Measurements from ENCODE around the gene SHISA6.

SHISA6 gene

DNA sequence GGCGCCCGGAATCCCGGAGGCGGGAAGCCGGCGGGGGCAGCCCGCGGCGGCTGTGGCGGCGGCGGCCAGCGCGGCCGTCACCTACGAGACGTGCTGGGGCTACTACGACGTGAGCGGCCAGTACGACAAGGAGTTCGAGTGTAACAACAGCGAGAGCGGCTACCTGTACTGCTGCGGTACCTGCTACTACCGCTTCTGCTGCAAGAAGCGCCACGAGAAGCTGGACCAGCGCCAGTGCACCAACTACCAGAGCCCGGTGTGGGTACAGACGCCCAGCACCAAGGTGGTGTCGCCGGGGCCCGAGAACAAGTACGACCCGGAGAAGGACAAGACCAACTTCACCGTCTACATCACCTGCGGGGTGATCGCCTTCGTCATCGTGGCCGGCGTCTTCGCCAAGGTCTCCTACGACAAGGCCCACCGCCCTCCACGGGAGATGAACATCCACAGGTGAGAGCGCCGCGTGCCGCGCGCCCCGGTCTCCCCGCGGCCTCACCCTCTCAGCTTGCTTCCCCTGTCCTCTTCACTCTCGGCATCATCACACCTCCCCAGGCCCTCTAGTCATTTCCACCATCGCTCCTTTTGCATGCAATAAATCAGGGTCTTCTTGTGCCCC is 706 bp downstream of the SHISA6 start:
- Histone ChIP-seq H4K91ac (ENCODE audit: low read length) (no peak overlapping the region), H4K8ac (ENCODE audit: low read length) (no peak overlapping the region), H2BK120ac (ENCODE audit: low read depth, low read length) (no peak overlapping the region), H2BK15ac (ENCODE audit: low read depth, poor library complexity, severe bottlenecking) (no peak overlapping the region), H3K4me2 (ENCODE audit: low read length, poor library complexity, severe bottlenecking) (no peak overlapping the region), H3K9ac (ENCODE audit: low read length) (no peak overlapping the region), H3K14ac (ENCODE audit: low read length in 2 of 2) (no peak overlapping the region), H3K79me1 (replicated peaks; ENCODE audit: low read length, poor library complexity, severe bottlenecking) (no peaks in the 10 kb centered on the region), H3K4me3 (ENCODE audit: insufficient read depth in 1 of 2, low read depth in 1 of 2, low read length in 2 of 2) (no peak overlapping the region), H3K23ac (ENCODE audit: low read length in 2 of 2) (no peak overlapping the region), H3K27me3 (ENCODE audit: control insufficient read depth in 1 of 2, insufficient read depth in 1 of 2, low read length in 2 of 2) (peaks cover 34 to 64% of the 10 kb centered on the region in 2 experiments), H3K4me1 (ENCODE audit: control insufficient read depth, insufficient read depth, low read depth, low read length) (peaks cover 16% of the 10 kb centered on the region), H3K9me3 (ENCODE audit: control insufficient read depth, low read length) (no peaks in the 10 kb centered on the region), H2AK5ac (ENCODE audit: low read length, severe bottlenecking) (no peak overlapping the region), H2BK12ac (ENCODE audit: low read length in 2 of 2) (no peak overlapping the region), H3K27ac (ENCODE audit: low read length, poor library complexity, severe bottlenecking) (no peak overlapping the region), H2AFZ (ENCODE audit: low read depth, low read length) (no peak overlapping the region), H3K36me3 (ENCODE audit: control insufficient read depth in 1 of 2, insufficient read depth in 2 of 2, low read depth in 1 of 2, low read length in 2 of 2) (peaks cover 0 to 3% of the 10 kb centered on the region in 2 experiments), H3K18ac (ENCODE audit: low read depth in 1 of 2, low read length in 2 of 2) (no peak overlapping the region), H3K4ac (ENCODE audit: low read depth in 1 of 2, low read length in 2 of 2) (no peak overlapping the region), H2BK5ac (ENCODE audit: low read depth, low read length, poor library complexity, severe bottlenecking) (no peak overlapping the region)
- WGBS: 26% methylated on average over 50 of the region's 58 CpGs
- no peak for DNase-seq

DNA sequence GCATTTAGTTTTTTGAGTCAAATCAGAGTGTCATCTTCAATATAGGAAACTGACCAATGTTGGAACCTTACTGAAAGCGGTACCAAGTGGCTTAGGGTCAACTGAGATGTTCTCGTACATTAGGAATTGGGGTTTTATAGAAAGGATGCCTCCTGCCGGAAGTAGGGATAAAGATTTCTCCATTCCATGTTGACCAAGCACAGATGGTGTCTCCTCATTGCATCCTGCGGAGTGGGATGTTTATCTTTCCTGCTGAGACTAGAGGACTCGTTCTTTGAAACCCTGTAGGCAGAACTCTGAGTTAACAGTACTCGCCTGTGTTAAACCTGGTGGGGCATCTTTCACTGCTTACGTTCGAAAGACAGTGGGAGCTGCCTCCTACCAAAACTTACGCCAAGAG is 1.4 kb downstream of the SHISA6 start:
- H3K27me3 ChIP-seq (ENCODE audit: control insufficient read depth in 1 of 2, insufficient read depth in 1 of 2, low read length in 2 of 2): peaks cover 34 to 66% of the 10 kb centered on the region in 2 experiments
- H2BK120ac ChIP-seq (ENCODE audit: low read depth, low read length): no peak overlapping the region
- no peak overlapping the region for H2AFZ ChIP-seq (ENCODE audit: low read depth, low read length)
- H3K4me3 ChIP-seq (ENCODE audit: insufficient read depth in 1 of 2, low read depth in 1 of 2, low read length in 2 of 2): no peak overlapping the region
- no peaks in the 10 kb centered on the region for H3K9me3 ChIP-seq (ENCODE audit: control insufficient read depth, low read length)
- peaks cover 16% of the 10 kb centered on the region for H3K4me1 ChIP-seq (ENCODE audit: control insufficient read depth, insufficient read depth, low read depth, low read length)
- peaks cover 0 to 3% of the 10 kb centered on the region in 2 experiments for H3K36me3 ChIP-seq (ENCODE audit: control insufficient read depth in 1 of 2, insufficient read depth in 2 of 2, low read depth in 1 of 2, low read length in 2 of 2)
- no peak overlapping the region for H3K18ac ChIP-seq (ENCODE audit: low read depth in 1 of 2, low read length in 2 of 2)
- DNase-seq: no peak
- H3K23ac ChIP-seq (ENCODE audit: low read length in 2 of 2): no peak overlapping the region
- H2BK12ac ChIP-seq (ENCODE audit: low read length in 2 of 2): no peak overlapping the region
- H3K4me2 ChIP-seq (ENCODE audit: low read length, poor library complexity, severe bottlenecking): no peak overlapping the region
- H2BK15ac ChIP-seq (ENCODE audit: low read depth, poor library complexity, severe bottlenecking): no peak overlapping the region
- no peak overlapping the region for H2AK5ac ChIP-seq (ENCODE audit: low read length, severe bottlenecking)
- no peak overlapping the region for H3K14ac ChIP-seq (ENCODE audit: low read length in 2 of 2)
- H2BK5ac ChIP-seq (ENCODE audit: low read depth, low read length, poor library complexity, severe bottlenecking): no peak overlapping the region
- H3K9ac ChIP-seq (ENCODE audit: low read length): no peak overlapping the region
- H3K4ac ChIP-seq (ENCODE audit: low read depth in 1 of 2, low read length in 2 of 2): no peak overlapping the region
- no peak overlapping the region for H4K8ac ChIP-seq (ENCODE audit: low read length)
- H3K27ac ChIP-seq (ENCODE audit: low read length, poor library complexity, severe bottlenecking): no peak overlapping the region
- WGBS: 61% methylated on average over 9 of the region's 9 CpGs
- H3K79me1 ChIP-seq (replicated peaks; ENCODE audit: low read length, poor library complexity, severe bottlenecking): no peaks in the 10 kb centered on the region
- H4K91ac ChIP-seq (ENCODE audit: low read length): no peak overlapping the region

DNA sequence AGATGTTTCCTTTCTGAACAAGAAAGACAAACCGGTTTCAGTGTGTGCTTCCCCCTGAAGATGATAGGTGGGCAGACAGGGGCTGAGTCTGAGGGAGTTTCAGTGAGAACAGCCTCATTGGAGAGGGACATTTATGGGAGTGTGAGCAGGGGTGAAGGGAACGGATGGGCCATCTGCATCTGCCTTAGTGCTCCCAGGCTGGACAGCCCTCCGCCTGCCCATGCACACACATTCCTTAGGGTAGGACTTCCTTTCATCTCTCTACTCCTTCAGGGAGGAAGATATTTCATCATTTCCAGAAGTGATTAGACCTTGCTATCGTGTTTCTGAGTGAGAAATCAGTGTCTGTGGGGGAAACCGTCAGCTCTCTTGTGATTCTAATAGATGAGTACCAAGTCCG is 3.8 kb downstream of the SHISA6 start:
- H3K9me3 ChIP-seq (ENCODE audit: control insufficient read depth, low read length): no peaks in the 10 kb centered on the region
- H2AK5ac ChIP-seq (ENCODE audit: low read length, severe bottlenecking): no peak overlapping the region
- no peak overlapping the region for H4K8ac ChIP-seq (ENCODE audit: low read length)
- no peak overlapping the region for H3K23ac ChIP-seq (ENCODE audit: low read length in 2 of 2)
- 60% methylated on average over 4 of the region's 6 CpGs for WGBS
- no peak overlapping the region for H4K91ac ChIP-seq (ENCODE audit: low read length)
- H3K9ac ChIP-seq (ENCODE audit: low read length): no peak overlapping the region
- H2BK12ac ChIP-seq (ENCODE audit: low read length in 2 of 2): no peak overlapping the region
- H2BK5ac ChIP-seq (ENCODE audit: low read depth, low read length, poor library complexity, severe bottlenecking): no peak overlapping the region
- peaks cover 0 to 3% of the 10 kb centered on the region in 2 experiments for H3K36me3 ChIP-seq (ENCODE audit: control insufficient read depth in 1 of 2, insufficient read depth in 2 of 2, low read depth in 1 of 2, low read length in 2 of 2)
- H2BK15ac ChIP-seq (ENCODE audit: low read depth, poor library complexity, severe bottlenecking): no peak overlapping the region
- no peak for DNase-seq
- H3K27ac ChIP-seq (ENCODE audit: low read length, poor library complexity, severe bottlenecking): no peak overlapping the region
- H3K4ac ChIP-seq (ENCODE audit: low read depth in 1 of 2, low read length in 2 of 2): no peak overlapping the region
- no peak overlapping the region for H3K18ac ChIP-seq (ENCODE audit: low read depth in 1 of 2, low read length in 2 of 2)
- no peak overlapping the region for H2BK120ac ChIP-seq (ENCODE audit: low read depth, low read length)
- H3K4me3 ChIP-seq (ENCODE audit: insufficient read depth in 1 of 2, low read depth in 1 of 2, low read length in 2 of 2): no peak overlapping the region
- H3K14ac ChIP-seq (ENCODE audit: low read length in 2 of 2): no peak overlapping the region
- H2AFZ ChIP-seq (ENCODE audit: low read depth, low read length): no peak overlapping the region
- H3K4me1 ChIP-seq (ENCODE audit: control insufficient read depth, insufficient read depth, low read depth, low read length): peaks cover 16% of the 10 kb centered on the region
- H3K4me2 ChIP-seq (ENCODE audit: low read length, poor library complexity, severe bottlenecking): no peak overlapping the region
- H3K79me1 ChIP-seq (replicated peaks; ENCODE audit: low read length, poor library complexity, severe bottlenecking): no peaks in the 10 kb centered on the region
- peaks cover 26 to 43% of the 10 kb centered on the region in 2 experiments for H3K27me3 ChIP-seq (ENCODE audit: control insufficient read depth in 1 of 2, insufficient read depth in 1 of 2, low read length in 2 of 2)

- H3K18ac ChIP-seq (ENCODE audit: low read depth in 1 of 2, low read length in 2 of 2): no peak overlapping the region
- H3K23ac ChIP-seq (ENCODE audit: low read length in 2 of 2): no peak overlapping the region
- H3K14ac ChIP-seq (ENCODE audit: low read length in 2 of 2): no peak overlapping the region
- no peak overlapping the region for H4K8ac ChIP-seq (ENCODE audit: low read length)
- H2BK5ac ChIP-seq (ENCODE audit: low read depth, low read length, poor library complexity, severe bottlenecking): no peak overlapping the region
- no peak overlapping the region for H3K27ac ChIP-seq (ENCODE audit: low read length, poor library complexity, severe bottlenecking)
- H2BK12ac ChIP-seq (ENCODE audit: low read length in 2 of 2): no peak overlapping the region
- H3K4me2 ChIP-seq (ENCODE audit: low read length, poor library complexity, severe bottlenecking): no peak overlapping the region
- no peak overlapping the region for H2AK5ac ChIP-seq (ENCODE audit: low read length, severe bottlenecking)
- WGBS: 57% methylated on average over 6 of the region's 7 CpGs
- no peaks in the 10 kb centered on the region for H3K9me3 ChIP-seq (ENCODE audit: control insufficient read depth, low read length)
- no peak overlapping the region for H2AFZ ChIP-seq (ENCODE audit: low read depth, low read length)
- H4K91ac ChIP-seq (ENCODE audit: low read length): no peak overlapping the region
- no peak overlapping the region for H3K4me3 ChIP-seq (ENCODE audit: insufficient read depth in 1 of 2, low read depth in 1 of 2, low read length in 2 of 2)
- no peak overlapping the region for H3K9ac ChIP-seq (ENCODE audit: low read length)
- H3K36me3 ChIP-seq (ENCODE audit: control insufficient read depth in 1 of 2, insufficient read depth in 2 of 2, low read depth in 1 of 2, low read length in 2 of 2): peaks cover 0 to 3% of the 10 kb centered on the region in 2 experiments
- peaks cover 14% of the 10 kb centered on the region for H3K4me1 ChIP-seq (ENCODE audit: control insufficient read depth, insufficient read depth, low read depth, low read length)
- H3K79me1 ChIP-seq (replicated peaks; ENCODE audit: low read length, poor library complexity, severe bottlenecking): no peaks in the 10 kb centered on the region
- H2BK120ac ChIP-seq (ENCODE audit: low read depth, low read length): no peak overlapping the region
- H3K4ac ChIP-seq (ENCODE audit: low read depth in 1 of 2, low read length in 2 of 2): no peak overlapping the region
- no peak overlapping the region for H2BK15ac ChIP-seq (ENCODE audit: low read depth, poor library complexity, severe bottlenecking)
- DNase-seq: no peak
- H3K27me3 ChIP-seq (ENCODE audit: control insufficient read depth in 1 of 2, insufficient read depth in 1 of 2, low read length in 2 of 2): peaks cover 22 to 39% of the 10 kb centered on the region in 2 experiments
These were observed 4.2 kb downstream of the SHISA6 start for GRCh38 chr17:11245187-11245586.
